Measurements from ENCODE around the gene TFAP2A. TPM values are rescaled to one million over a fixed set of nuclear protein-coding genes. Genes with fewer than 3 reads are reported as not detected.
A peak's percentile ranks its signal among the peaks of the same experiment; 100 is the strongest.

The TFAP2A gene
- total RNA-seq, 1 experiment from 2014 or later, result 10.6 TPM

DNA sequence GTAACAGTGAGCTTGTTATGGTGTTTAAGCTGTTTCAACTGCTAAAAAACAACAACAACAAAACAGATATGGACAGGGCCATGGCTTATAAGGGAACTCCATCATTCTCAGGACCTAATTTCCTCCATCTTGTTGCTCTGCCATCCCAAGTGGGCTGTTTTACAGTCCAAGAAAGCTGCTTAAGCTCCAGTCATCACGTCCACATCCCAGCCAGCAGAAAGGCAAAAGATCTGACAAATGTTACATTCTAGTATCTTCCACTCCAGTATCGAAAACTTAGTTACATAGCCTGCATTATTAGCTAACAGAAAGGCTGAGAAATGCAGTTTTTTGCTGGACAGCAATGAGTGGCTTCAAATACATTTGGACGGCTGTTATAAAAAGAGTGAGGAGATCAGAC, 23.0 kb upstream of the TFAP2A start:
- H3K9me3 ChIP-seq (replicated peaks), result no peaks in the 10 kb centered on the region
- no peak overlapping the region for H3K4me3 ChIP-seq
- H3K36me3 ChIP-seq, result no peaks in the 10 kb centered on the region
- H3K27ac ChIP-seq, result no peak overlapping the region
- no peaks in the 10 kb centered on the region for H3K27me3 ChIP-seq
- no peaks in the 10 kb centered on the region for H3K4me1 ChIP-seq
- DNase-seq, result no peak

DNA sequence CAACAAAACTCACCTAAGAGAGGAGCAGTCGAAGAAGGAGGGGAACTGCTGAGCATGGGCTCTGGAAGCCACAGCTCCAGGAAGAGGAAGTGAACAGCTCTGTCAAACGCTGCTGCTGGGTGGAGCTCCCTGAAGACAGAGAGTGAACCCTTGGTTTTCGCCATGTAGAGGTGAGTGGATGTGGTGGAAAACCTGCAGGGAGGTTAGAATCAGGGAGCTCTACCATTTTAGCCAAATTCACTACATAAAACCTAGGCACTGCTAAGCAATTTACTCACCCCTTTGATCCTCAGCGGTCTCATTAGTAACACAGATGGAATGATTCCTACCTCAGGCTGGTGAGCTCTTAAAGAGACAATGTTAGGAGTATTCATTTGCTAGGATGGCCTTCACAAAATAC, 19.4 kb upstream of the TFAP2A start:
- H3K9me3 ChIP-seq (replicated peaks), result no peaks in the 10 kb centered on the region
- peak overlapping the region; percentile 58 for H3K27ac ChIP-seq
- H3K4me3 ChIP-seq, result peak overlapping the region; percentile 50
- H3K4me1 ChIP-seq, result no peaks in the 10 kb centered on the region
- no peaks in the 10 kb centered on the region for H3K36me3 ChIP-seq
- no peak for DNase-seq
- H3K27me3 ChIP-seq, result no peaks in the 10 kb centered on the region

DNA sequence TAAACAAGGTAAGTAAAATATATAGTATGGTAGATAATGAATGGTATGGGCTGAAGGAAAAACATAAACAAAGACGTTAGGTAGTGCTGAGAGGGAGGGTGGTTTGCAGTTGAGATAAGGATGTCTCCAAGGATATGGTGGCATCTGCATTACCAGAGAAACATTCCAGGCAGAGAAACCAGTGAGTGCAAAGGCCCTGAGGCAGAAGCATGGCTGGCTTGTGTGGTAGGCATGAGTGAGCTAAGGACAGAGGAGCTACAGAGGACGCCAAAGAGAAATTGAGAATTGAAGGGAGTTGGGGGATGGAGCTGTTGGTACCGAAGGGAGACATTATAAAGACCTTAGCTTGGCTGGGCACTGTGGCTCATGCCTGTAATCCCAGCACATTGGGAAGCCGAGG, 18.4 kb upstream of the TFAP2A start:
- Histone ChIP-seq H3K27ac (no peak overlapping the region), H3K4me3 (no peak overlapping the region), H3K9me3 (replicated peaks) (no peaks in the 10 kb centered on the region), H3K4me1 (no peaks in the 10 kb centered on the region), H3K36me3 (no peaks in the 10 kb centered on the region), H3K27me3 (no peaks in the 10 kb centered on the region)
- DNase-seq, result no peak

DNA sequence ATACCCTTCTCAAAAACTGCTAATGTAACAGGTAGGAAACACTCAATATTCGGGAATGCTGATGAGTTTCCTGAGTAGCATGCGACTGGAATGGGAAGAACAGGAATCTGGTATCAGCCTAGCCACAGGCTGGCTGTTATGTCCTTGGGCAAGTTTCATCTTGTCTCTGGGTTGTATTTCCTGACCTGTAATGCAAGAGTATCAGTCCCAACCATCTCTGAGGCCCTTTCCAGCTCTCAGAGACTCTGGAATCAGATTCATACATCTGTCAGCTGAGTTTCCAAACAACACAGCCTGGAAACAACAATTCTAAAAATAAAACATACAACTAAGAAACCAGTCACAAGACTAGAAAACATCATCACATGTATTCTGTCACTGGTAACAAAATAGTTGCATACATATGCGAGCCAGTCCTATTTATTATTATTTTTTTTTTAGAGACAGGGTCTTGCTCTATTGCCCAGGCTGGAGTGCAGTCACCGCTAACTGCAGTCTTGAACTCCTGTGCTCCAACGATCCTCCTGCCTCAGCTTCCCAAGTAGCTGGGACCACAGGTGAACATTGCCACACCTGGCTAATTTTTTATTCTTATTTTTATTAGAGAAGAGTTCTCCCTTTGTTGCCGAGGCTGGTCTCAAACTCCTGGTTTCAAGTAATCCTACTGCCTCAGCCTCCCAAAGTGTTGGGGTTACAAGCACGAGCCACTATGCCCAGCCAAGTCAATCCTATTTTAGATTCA, 16.7 kb upstream of the TFAP2A start:
- Histone ChIP-seq H3K27ac (no peak overlapping the region), H3K4me1 (no peaks in the 10 kb centered on the region), H3K4me3 (no peak overlapping the region), H3K9me3 (replicated peaks) (no peaks in the 10 kb centered on the region), H3K27me3 (no peaks in the 10 kb centered on the region), H3K36me3 (no peaks in the 10 kb centered on the region)
- peak in 1 of 2 experiments; percentile 47 for DNase-seq

DNA sequence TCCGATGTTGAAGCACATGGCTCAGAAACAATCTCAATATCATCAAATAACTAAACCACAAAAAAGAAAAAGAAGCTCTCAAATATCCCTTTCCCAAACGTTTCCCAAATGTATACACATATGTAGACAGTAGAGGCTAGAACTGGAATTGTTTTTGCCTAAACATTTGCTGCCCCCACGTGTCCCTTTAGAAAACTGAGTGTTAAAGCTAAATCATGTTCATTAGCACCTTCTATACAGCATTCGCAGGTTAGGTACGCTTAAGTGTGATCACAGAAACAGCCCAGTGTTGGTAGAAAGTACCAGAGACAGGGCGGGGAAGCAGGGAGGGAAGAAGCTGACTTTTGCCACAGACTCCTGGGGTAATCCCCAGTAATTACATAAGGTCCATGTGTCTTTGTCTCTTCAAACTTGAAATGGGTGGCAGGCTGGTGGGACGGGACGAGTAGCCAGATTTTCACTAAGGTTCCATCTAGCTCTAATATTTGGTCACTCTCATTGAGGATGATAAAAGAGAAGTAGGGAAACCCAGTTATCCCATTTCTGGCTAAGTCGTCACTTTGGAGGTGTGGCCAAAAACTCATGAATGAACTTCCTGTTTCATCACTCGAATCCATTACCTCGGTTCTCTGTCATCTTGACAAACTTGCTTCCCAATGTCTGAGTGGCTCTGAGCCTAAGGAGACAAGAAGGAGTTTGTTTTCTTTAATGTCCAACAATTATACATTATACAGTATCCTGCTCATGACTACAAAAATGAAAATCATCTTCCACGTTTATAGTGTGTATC, 15.0 kb upstream of the TFAP2A start:
- Histone ChIP-seq H3K36me3 (no peaks in the 10 kb centered on the region), H3K4me1 (no peaks in the 10 kb centered on the region), H3K27me3 (no peaks in the 10 kb centered on the region), H3K27ac (no peak overlapping the region), H3K4me3 (no peak overlapping the region), H3K9me3 (replicated peaks) (no peaks in the 10 kb centered on the region)
- DNase-seq, result peak; percentile 17 to 76

DNA sequence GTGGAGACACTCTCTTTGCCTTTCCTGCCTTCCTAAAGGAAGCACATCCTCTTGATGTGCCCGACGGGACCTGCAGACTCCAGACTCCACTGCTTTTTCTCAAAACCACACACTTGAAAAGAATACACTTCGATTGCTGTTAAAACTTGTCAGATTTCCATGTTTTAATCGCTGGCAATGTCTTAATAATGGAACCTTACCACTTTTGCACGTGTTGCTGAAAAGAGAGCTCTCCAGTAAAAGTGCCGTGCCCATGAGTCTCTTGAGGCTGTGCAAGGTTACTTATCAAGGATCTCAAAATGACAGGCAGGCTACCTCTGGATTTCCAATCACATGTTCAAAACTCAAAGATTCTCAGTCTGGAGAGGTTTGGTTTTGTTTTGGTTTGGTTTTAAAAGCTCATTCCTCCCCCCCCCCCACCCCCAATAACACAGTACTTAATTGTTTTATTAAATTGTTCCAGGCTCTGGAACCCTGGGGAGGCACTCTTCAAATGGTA, 12.0 kb upstream of the TFAP2A start:
- DNase-seq, result no peak
- Histone ChIP-seq H3K27ac (no peak overlapping the region), H3K36me3 (no peaks in the 10 kb centered on the region), H3K9me3 (replicated peaks) (no peaks in the 10 kb centered on the region), H3K27me3 (no peaks in the 10 kb centered on the region), H3K4me3 (no peak overlapping the region), H3K4me1 (no peaks in the 10 kb centered on the region)

DNA sequence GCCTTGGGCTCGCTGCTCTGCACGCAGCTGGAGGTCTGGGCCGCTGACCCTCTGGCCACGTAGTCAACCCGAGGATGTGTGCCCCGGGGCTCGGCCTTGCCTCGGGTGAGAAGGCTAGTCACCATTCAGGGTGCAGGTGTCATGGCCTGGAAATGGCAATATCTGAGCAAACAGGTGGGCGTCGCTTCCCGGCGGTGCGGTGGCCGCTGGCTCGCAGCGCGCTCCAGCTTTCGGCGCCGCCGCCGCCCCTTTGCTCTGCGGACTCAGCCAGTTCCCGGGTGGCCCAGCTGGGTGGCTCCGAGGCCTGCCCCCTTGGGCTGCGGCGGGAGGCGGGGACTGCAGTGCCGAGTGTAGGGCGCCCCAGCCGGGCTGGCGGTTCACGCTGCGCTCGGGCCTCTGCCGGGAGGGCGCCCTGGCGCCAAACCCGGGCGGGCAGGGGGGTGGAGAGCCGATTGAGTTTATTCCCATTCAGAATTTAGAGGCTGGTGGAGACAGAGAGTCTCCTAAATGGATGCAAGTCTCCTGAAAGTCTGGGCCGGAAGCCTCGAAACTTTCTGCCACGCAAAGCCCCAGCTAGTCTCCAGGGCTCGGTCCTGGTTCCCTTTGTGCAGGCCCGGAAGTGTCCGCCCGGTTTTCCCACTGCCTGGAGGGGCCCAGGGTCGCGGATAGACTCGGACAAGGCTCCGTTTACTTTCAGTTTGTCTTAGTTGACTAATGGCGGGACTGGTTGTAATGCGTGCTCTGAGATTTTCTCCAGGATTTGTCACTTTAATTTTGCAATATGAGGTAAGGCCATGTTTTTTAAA, 11.3 kb upstream of the TFAP2A start:
- Histone ChIP-seq H3K9me3 (replicated peaks) (no peaks in the 10 kb centered on the region), H3K4me1 (no peaks in the 10 kb centered on the region), H3K27ac (no peak overlapping the region), H3K4me3 (no peak overlapping the region), H3K36me3 (no peaks in the 10 kb centered on the region), H3K27me3 (no peaks in the 10 kb centered on the region)
- no peak for DNase-seq

DNA sequence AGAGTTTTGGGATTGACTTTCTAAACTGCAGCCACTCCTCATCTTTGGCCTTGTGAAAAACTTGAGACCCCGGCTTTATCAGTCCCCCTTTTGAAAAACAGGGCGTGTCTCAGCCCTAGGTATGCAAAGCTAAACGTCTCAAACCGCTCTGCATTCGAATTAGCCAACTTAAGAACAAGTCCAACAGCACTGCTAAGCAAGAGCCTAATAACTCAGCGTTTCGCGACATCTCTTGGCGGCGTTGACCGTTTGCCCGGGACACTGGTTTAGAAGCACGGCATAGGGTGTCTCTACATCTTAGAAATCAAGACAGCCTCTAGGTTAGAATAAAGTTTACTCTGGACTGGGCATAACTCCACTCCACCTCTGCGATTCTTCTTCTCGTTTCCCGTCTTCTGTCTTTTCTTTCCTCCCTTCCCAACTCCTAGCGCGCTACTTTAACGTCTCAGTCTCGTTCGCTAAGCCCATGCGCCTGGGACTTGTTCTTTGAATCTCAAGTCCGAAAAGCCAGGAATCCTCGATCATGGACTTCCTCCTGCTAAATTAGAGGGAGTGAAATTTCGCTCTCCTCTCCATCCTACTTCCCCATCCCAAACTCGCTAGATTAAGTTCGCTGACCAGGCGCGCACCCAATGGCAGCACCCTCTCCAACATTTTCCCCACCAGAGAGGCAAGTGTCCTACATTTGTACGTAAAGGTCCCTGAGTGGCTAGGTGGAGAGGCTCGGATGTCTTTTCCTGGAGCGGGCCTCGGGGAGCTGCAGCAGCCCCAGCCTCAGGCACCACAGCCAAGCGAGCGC, 10.5 kb upstream of the TFAP2A start:
- no peak overlapping the region for H3K27ac ChIP-seq
- H3K4me1 ChIP-seq, result no peaks in the 10 kb centered on the region
- H3K36me3 ChIP-seq, result no peaks in the 10 kb centered on the region
- no peak for DNase-seq
- H3K4me3 ChIP-seq, result no peak overlapping the region
- H3K27me3 ChIP-seq, result no peaks in the 10 kb centered on the region
- no peaks in the 10 kb centered on the region for H3K9me3 ChIP-seq (replicated peaks)

DNA sequence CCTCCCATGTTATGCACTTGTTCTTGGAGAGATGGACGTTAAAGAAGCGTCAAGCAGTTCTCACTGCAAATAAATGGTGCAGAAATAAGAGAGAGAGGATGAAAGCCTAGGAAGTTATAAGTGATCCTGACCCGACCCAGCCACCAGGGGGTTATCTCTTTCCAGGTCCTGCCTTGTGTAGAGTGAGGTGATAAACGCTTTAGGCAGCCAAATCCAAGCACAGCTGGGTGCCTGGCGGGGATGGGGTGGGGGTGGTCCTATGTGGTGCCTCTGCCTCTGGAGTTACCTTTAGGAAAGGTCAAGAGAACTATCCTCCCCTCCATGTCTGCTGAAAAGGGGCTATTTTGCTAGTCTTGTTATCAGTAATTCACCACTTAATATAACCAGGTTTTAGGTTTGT, 9.2 kb upstream of the TFAP2A start:
- Histone ChIP-seq H3K9me3 (replicated peaks) (no peaks in the 10 kb centered on the region), H3K4me1 (no peaks in the 10 kb centered on the region), H3K27ac (no peak overlapping the region), H3K27me3 (no peaks in the 10 kb centered on the region), H3K36me3 (no peaks in the 10 kb centered on the region), H3K4me3 (no peak overlapping the region)
- no peak for DNase-seq

DNA sequence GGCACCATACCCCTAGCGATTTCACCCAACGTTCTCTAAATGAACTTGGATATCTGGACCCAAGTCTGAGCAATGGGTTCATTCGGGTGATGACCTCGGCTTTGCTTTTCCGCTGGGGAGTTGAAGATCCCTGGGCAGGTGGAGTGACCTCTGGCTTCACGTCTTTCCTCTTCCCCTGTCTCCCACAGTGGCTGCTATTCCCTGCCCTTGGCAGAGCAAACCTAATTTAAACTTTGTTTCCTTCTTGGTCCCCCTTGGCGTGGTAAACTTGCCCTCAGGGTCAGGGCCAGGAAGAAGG, 7.8 kb upstream of the TFAP2A start:
- H3K36me3 ChIP-seq, result no peaks in the 10 kb centered on the region
- no peaks in the 10 kb centered on the region for H3K4me1 ChIP-seq
- H3K4me3 ChIP-seq, result no peak overlapping the region
- H3K9me3 ChIP-seq (replicated peaks), result no peaks in the 10 kb centered on the region
- no peak overlapping the region for H3K27ac ChIP-seq
- no peaks in the 10 kb centered on the region for H3K27me3 ChIP-seq
- no peak for DNase-seq

DNA sequence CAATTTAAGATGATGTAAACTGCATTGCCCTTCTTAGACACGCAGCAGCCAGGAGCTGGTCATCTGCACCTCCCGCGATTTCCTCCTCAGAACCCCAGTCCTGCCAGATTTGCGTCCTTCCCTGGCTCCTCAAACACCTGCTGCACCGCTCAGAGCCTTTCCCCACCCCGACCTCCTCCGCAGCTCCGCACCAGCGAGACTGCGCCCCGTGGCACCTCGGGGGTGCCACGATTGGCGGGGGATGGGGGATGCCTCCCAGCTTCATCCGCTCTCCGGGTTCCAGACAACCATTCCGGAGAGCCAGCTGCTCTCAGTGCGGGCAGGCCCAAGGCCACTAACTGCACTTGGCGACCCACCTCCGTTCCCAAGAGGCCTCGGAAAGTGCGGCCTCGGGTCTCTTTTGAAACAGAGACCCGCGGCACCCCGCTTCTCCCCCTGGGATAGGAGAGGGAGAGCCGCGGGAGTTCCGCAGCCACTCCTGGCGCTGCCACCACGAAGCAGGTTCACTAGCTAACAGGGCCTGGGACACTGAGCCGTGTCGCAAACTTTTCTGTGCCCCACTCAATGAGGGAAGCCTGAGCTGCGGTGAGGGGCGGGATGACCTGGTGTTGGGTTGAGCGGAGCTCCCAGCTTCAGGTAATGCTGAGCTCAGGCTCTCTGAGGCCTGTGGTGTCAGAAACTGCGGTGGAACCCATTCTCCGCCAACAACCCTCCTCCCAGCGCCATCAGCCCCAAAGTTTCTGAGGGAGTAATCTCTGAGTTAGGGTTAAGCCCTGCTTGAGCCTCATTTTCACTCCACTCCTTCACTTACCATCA, 7.3 kb upstream of the TFAP2A start:
- no peaks in the 10 kb centered on the region for H3K9me3 ChIP-seq (replicated peaks)
- H3K4me1 ChIP-seq, result no peaks in the 10 kb centered on the region
- no peak overlapping the region for H3K27ac ChIP-seq
- no peaks in the 10 kb centered on the region for H3K36me3 ChIP-seq
- no peaks in the 10 kb centered on the region for H3K27me3 ChIP-seq
- DNase-seq, result no peak
- no peak overlapping the region for H3K4me3 ChIP-seq

DNA sequence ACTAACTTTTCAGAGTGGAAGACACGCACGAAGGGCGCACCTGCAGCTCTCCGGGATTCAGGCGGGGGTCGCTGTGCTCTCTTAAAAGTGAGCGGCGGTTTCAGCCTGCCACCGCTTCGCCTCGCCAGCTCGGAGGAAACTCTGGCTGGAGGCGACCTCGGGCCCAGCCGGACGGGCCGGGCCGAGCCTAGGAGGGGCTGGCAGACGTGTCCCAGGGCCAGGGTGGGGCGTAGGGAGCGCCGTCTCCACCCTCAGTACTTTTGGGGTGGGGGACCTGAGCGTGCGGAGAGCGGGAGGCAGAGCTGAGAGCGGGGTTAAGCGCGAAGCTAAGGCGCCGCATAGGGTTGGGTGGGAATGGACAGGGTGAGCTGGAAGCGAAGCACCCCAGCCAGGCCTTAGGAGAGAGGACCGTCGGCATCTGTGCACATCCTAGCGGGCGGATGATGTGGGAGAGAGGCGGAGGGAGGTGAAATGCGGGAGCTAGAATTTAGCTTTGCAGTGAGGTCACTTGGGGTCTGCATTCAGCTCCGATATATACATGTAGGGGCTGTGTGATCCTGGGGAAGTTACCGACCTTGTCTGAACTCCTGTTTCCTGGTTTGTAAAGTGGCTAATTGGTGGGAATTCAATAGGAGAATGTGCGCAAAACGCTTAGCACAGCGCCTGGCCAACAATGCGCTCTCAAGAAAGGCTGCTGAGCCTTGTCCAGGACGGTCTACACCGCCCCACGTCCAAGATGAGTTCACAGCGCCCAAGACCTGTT, 6.5 kb upstream of the TFAP2A start:
- H3K27ac ChIP-seq, result no peak overlapping the region
- H3K4me1 ChIP-seq, result no peaks in the 10 kb centered on the region
- H3K4me3 ChIP-seq, result no peak overlapping the region
- no peaks in the 10 kb centered on the region for H3K36me3 ChIP-seq
- no peak for DNase-seq
- H3K9me3 ChIP-seq (replicated peaks), result no peaks in the 10 kb centered on the region
- no peaks in the 10 kb centered on the region for H3K27me3 ChIP-seq

DNA sequence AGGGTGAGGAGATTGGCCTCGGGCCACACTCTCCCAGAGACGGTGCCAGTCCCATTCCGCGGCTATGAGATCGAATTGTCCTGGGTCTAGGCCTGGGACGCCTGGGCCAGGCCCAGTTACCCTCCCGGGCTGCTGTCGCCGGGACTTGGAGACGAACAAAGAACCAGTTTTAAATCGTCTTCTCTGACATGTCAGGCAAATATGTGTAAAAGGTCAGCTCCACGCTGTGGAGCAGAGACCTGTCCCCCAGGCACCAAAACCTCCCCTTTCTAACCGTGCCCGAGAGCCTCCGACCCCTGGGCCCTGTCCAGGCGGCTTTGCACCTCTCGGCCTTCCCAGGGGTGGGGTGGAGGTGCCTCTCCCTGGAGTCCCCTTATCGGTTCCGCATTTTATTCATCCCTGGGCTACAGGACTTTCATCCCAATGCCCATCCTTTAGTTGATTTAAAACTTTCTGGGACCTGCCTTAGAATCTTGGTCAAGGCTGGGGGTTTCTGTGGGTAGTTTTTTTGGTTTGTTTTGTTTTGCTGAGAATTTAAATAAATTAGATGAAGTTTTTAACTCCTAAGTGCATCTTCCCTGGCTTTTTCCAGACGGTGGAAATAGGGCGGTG, 5.8 kb upstream of the TFAP2A start:
- no peaks in the 10 kb centered on the region for H3K36me3 ChIP-seq
- H3K4me1 ChIP-seq, result no peaks in the 10 kb centered on the region
- H3K27me3 ChIP-seq, result no peaks in the 10 kb centered on the region
- DNase-seq, result no peak
- H3K4me3 ChIP-seq, result no peak overlapping the region
- no peak overlapping the region for H3K27ac ChIP-seq
- no peaks in the 10 kb centered on the region for H3K9me3 ChIP-seq (replicated peaks)

Data from SJCRH30 (cell line).